Fibroblast of villous mesenchyme (primary cell): ENCODE data around the gene SSH2. TPM values are rescaled to one million over a fixed set of nuclear protein-coding genes. Genes with fewer than 3 reads are reported as not detected.
A peak's percentile ranks its signal among the peaks of the same experiment; 100 is the strongest.

Experiments used
- DNase-seq: peaks from one replicate; pipeline ENCODE4 v3.0.0-alpha.2; 2010; ENCODE audit warnings: low read depth
- H3K4me3 ChIP-seq: 2 replicates; pipeline ENCODE4 v1.5.1; 2011; ENCODE audit warnings: low read depth, mild to moderate bottlenecking, low read length
- CTCF ChIP-seq: IDR thresholded peaks from 2 replicates; pipeline ENCODE4 v1.5.1; 2012; ENCODE audit warnings: low read depth, mild to moderate bottlenecking, low read length; ENCODE audit not compliant: insufficient read depth
- total RNA-seq: library from RNA; depleted of rRNA; stranded (reverse); fragments of >200 nt; gene quantifications from 2 replicates; pipeline ENCODE4 v1.2.3, GENCODE V29; 2012

Gene SSH2
- total RNA-seq, 1 donor: 19.0 TPM

- H3K4me3 ChIP-seq: no peak overlapping the region
- no peak for TF ChIP-seq CTCF
- no peak for DNase-seq
These were observed 104.4 kb downstream of the SSH2 start for GRCh38 chr17:29825604-29826003.

- no peak overlapping the region for H3K4me3 ChIP-seq
- no peak for TF ChIP-seq CTCF
- DNase-seq: no peak
These were observed 108.1 kb downstream of the SSH2 start for GRCh38 chr17:29821897-29822296.

- DNase-seq: no peak
- no peak overlapping the region for H3K4me3 ChIP-seq
- no peak for TF ChIP-seq CTCF
These were observed 109.6 kb downstream of the SSH2 start for GRCh38 chr17:29820425-29820824.

- TF ChIP-seq CTCF: peak; percentile 70
- peak; percentile 78 for DNase-seq
These were observed 122.3 kb downstream of the SSH2 start for GRCh38 chr17:29807520-29808361.

GRCh38 chr17:29802246-29802645 is 127.8 kb downstream of the SSH2 start:
- DNase-seq: no peak
- TF ChIP-seq CTCF: no peak
- no peak overlapping the region for H3K4me3 ChIP-seq

More at GRCh38 chr17:29807520-29808361, 122.3 kb downstream of the SSH2 start:
- no peak overlapping the region for H3K4me3 ChIP-seq

GRCh38 chr17:29800457-29800856 is 129.6 kb downstream of the SSH2 start:
- DNase-seq: no peak
- no peak overlapping the region for H3K4me3 ChIP-seq
- no peak for TF ChIP-seq CTCF
